Lung (tissue), 12 donors: ENCODE measurements around the gene TWF2. TPM values are rescaled to one million over a fixed set of nuclear protein-coding genes. Genes with fewer than 3 reads are reported as not detected.

Experiments used
- ATAC-seq: fragments of 200-7000 bp; cut with Tn5 transposase; one replicate; pipeline ENCODE4 v1.9.1; 2020; ENCODE audit warnings: moderate number of reproducible peaks; ENCODE audit not compliant: insufficient read depth, low FRiP score
- DNase-seq, 3 donors: peaks; one replicate each; pipeline ENCODE4 v3.0.0-alpha.2; 2013 to 2017
- H3K27ac ChIP-seq, 2 donors: one replicate each; pipeline ENCODE4 v1.5.1; 2013; ENCODE audit warnings: mild to moderate bottlenecking in 2 of 2, moderate library complexity in 2 of 2, control low read depth in 1 of 2, inconsistent platforms in 1 of 2, low read depth in 1 of 2, low read length in 1 of 2
- H3K27me3 ChIP-seq, 3 donors: one replicate each; pipeline ENCODE4 v1.5.1; 2013; ENCODE audit warnings: low read length in 2 of 3; ENCODE audit not compliant: control insufficient read depth in 3 of 3, insufficient read depth in 3 of 3
- H3K36me3 ChIP-seq, 4 donors: one replicate each; pipeline ENCODE4 v1.5.1; 2013; ENCODE audit warnings: low read length in 4 of 4, mild to moderate bottlenecking in 1 of 4, moderate library complexity in 1 of 4; ENCODE audit not compliant: control insufficient read depth in 4 of 4, insufficient read depth in 4 of 4
- H3K4me1 ChIP-seq, 5 donors: one replicate each; pipeline ENCODE4 v1.5.1; 2013; ENCODE audit warnings: low read length in 5 of 5, mild to moderate bottlenecking in 2 of 5, moderate library complexity in 1 of 5; ENCODE audit not compliant: control insufficient read depth in 5 of 5, insufficient read depth in 5 of 5
- H3K4me3 ChIP-seq: one replicate; pipeline ENCODE4 v1.5.1; 2013; ENCODE audit warnings: mild to moderate bottlenecking, control low read depth, moderate library complexity
- H3K9ac ChIP-seq, 2 donors: one replicate each; pipeline ENCODE4 v1.5.1; 2013; ENCODE audit warnings: low read length in 2 of 2, control low read depth in 1 of 2; ENCODE audit not compliant: insufficient read depth in 1 of 2
- H3K9me3 ChIP-seq, 4 donors: one replicate each; pipeline ENCODE4 v1.5.1; 2013; ENCODE audit warnings: low read length in 3 of 4, mild to moderate bottlenecking in 1 of 4, moderate library complexity in 1 of 4; ENCODE audit not compliant: control insufficient read depth in 4 of 4, insufficient read depth in 3 of 4
- WGBS, 2 donors: extraction: QIAGEN DNeasy Blood & Tissue Kit; methylation state at CpG; one replicate each; pipeline ENCODE4 v1.1.7; 2013; 5-methylcytosine and 5-hydroxymethylcytosine counted together
- polyA plus RNA-seq, 2 donors: library from polyadenylated mRNA; stranded (reverse); fragments of 200-250 nt; gene quantifications; one replicate each; pipeline ENCODE4 v1.2.1, GENCODE V29; 2013
- total RNA-seq, 2 donors: library from RNA; depleted of rRNA in 1 of 2; stranded (reverse); fragments of >200 nt in 1 of 2; gene quantifications; one replicate each; pipeline ENCODE4 v1.2.1, GENCODE V29; 2014 to 2021
- TF ChIP-seq, protein P1 (sequence below): IDR thresholded peaks from 2 replicates; pipeline ENCODE4 v1.5.1; 2012; ENCODE audit warnings: mild to moderate bottlenecking; ENCODE audit errors: control extremely low read depth, extremely low read depth
- donor health status: control.
- donor health status: control.
- donor health status: Bipolar disorder and iron deficiency.
- donor health status: healthy.
- donor health status: DM: yes; HTN: yes; CAD: no.

TWF2 gene
- total and polyA plus RNA-seq, 4 donors = 25.7 to 104 (median 60.7) TPM

DNA sequence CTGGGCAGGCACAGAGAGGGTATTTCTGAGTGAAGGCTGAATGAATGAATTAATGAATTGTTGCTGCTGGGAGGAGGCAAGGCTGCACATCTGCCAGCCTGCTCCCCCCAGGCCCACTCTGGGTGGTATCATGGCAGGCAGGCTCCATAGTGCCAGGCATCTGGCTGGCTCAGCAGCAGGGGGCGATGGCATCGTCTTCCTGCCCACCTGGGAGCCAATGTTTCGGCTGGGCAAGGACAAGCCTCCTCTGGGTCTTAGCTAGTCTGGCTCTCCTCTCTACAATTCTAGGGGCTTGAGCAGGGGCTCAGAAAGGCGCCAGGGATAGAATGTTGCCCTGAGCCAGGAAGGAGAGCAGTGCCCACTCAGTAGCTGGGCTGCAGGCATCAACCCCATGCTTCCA, 11.8 kb downstream of the TWF2 start:
- peaks cover 0 to 43% (median 12%) of the 10 kb centered on the region in 4 donors for H3K36me3 ChIP-seq
- 88 to 89% methylated on average over 4 of the region's 4 CpGs for WGBS, 2 donors
- DNase-seq (no peak), ATAC-seq (no peak)
- H3K4me1 ChIP-seq = peaks cover 0 to 1% (median 0%) of the 10 kb centered on the region in 5 donors
- H3K27ac ChIP-seq = no peak overlapping the region
- no peak overlapping the region for H3K9ac ChIP-seq
- H3K27me3 ChIP-seq = no peaks in the 10 kb centered on the region
- TF ChIP-seq, protein P1, sequence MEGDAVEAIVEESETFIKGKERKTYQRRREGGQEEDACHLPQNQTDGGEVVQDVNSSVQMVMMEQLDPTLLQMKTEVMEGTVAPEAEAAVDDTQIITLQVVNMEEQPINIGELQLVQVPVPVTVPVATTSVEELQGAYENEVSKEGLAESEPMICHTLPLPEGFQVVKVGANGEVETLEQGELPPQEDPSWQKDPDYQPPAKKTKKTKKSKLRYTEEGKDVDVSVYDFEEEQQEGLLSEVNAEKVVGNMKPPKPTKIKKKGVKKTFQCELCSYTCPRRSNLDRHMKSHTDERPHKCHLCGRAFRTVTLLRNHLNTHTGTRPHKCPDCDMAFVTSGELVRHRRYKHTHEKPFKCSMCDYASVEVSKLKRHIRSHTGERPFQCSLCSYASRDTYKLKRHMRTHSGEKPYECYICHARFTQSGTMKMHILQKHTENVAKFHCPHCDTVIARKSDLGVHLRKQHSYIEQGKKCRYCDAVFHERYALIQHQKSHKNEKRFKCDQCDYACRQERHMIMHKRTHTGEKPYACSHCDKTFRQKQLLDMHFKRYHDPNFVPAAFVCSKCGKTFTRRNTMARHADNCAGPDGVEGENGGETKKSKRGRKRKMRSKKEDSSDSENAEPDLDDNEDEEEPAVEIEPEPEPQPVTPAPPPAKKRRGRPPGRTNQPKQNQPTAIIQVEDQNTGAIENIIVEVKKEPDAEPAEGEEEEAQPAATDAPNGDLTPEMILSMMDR = no peak
- H3K4me3 ChIP-seq = no peak overlapping the region
- H3K9me3 ChIP-seq = no peaks in the 10 kb centered on the region

DNA sequence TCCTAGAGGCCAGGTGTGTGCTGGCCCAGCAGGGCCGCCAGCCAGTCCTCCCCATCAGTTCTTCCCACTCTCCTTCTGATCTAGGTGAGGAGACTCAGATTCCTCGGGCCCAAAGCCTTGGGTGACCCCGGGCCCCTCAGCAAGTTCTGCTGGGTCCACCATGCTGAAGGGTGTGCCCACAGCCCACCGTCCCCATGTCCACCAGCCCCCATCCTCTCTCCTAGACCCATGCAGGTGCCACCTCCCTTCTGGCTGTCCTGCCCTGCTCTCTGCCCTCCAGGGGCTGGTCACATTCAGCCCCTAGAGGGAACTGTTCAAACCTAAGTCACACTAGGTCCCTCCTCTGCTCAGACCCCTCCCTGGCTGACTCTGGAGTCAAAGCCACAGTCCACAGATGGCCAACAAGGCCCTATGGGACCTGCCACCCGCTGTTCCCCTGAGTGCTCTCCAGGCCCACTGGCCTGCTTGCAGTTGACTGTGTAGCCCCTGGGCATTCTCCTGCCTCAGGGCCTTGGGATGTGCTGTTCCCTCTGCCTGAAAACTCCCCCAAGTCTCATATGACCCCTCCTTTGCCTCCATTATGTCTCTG, 12.6 kb downstream of the TWF2 start:
- no peak overlapping the region for H3K27ac ChIP-seq

DNA sequence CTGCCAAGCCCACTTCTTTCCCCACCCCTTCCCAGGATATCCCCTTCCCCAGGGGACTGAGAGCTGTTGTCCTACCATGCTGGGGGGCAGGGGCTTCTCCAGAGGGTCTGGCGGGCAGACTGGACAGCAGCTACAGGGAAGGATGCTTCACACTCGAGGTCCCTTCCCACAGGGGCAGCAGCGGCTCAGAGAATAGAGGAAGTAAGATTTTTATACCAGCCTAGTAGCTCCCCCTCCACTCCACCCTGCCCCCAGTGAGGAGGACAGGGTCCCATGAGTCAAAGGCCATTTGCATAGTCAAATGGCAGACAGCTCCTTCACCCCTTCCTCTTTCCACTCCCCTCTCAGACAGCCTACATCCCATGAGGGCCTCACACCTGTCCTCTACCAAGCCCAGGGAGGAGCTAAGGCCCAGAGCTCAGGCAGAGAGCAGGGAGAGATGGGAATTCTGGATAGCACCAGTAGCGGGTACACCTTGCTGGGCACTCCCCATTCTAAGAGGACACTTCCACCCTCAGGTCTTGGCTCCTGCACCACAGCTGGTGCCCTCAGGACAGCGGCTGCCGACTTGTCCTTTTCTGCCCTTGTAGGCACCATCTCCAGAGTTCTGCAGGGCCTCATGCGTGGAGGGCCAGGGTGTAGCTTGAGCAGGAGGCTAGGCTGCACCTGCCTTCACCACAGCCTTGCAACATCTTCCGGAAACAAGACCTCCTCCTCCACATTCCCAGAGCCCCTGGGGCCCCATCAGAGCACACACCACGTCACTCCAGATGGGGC, 13.3 kb downstream of the TWF2 start, which contains the start of gene TLR9:
TLR9 (minus strand) TSS at position 194 of the 777 bp plus-strand sequence; CDS start at position 78, 116 bp downstream.
- Histone ChIP-seq H3K9ac (no peak within 1 kb of the TSS), H3K27ac (no peak within 1 kb of the TSS), H3K36me3 (peaks cover 0 to 29% (median 5%) of the 10 kb centered on the region in 4 donors), H3K4me3 (no peak within 1 kb of the TSS), H3K4me1 (peaks cover 0 to 7% (median 3%) of the 10 kb centered on the region in 5 donors), H3K9me3 (no peaks in the 10 kb centered on the region), H3K27me3 (no peaks in the 10 kb centered on the region)
- 29 to 56% methylated on average over 9 of the region's 9 CpGs for WGBS, 2 donors
- DNase-seq (no peak), ATAC-seq (no peak)
- TF ChIP-seq, protein P1 = no peak

More for the DNA sequence above, 12.6 kb downstream of the TWF2 start:
- ATAC-seq = no peak
- H3K27me3 ChIP-seq = no peaks in the 10 kb centered on the region
- DNase-seq = no peak
- H3K9ac ChIP-seq = no peak overlapping the region
- H3K4me3 ChIP-seq = no peak overlapping the region
- TF ChIP-seq, protein P1 = no peak
- peaks cover 0 to 35% (median 9%) of the 10 kb centered on the region in 4 donors for H3K36me3 ChIP-seq
- H3K9me3 ChIP-seq = no peaks in the 10 kb centered on the region
- H3K4me1 ChIP-seq = peaks cover 0 to 4% (median 0%) of the 10 kb centered on the region in 5 donors
- WGBS, 2 donors = 76 to 82% methylated on average over 5 of the region's 5 CpGs
